NCI-H2227 (cell line): ENCODE measurements around the gene CAPN9.
"Not testable (repeated sequence)": the region's sequence is repeated elsewhere in the genome, so short reads cannot be mapped to it uniquely, and the experiment has no call there.

Experiments used
- DNase-seq: peaks from one replicate; lab custom pipeline; 2025; ENCODE audit not compliant: unreplicated experiment; lab: John Stamatoyannopoulos, UW

CAPN9 gene

GRCh38 chr1:230709619-230710542 lies 37.3 kb upstream of the CAPN9 start:
- no peak for DNase-seq

GRCh38 chr1:230710543-230710904 lies 36.7 kb upstream of the CAPN9 start:
- no peak for DNase-seq

- DNase-seq, result no peak
Measured at GRCh38 chr1:230711245-230711644, 35.9 kb upstream of the CAPN9 start.

GRCh38 chr1:230712470-230712942 lies 34.7 kb upstream of the CAPN9 start:
- DNase-seq, result no peak

GRCh38 chr1:230713138-230713537 lies 34.0 kb upstream of the CAPN9 start:
- no peak for DNase-seq

- DNase-seq, result no peak
Measured at GRCh38 chr1:230713547-230713914, 33.7 kb upstream of the CAPN9 start.

GRCh38 chr1:230713915-230714764 lies 33.0 kb upstream of the CAPN9 start, which contains the start of gene AGT:
Gene AGT, minus strand, starts transcription at chr1:230714122. Its CDS starts 3,299 bp downstream, at chr1:230710823.
- no peak for DNase-seq

GRCh38 chr1:230715510-230715909 lies 31.7 kb upstream of the CAPN9 start:
- no peak for DNase-seq

GRCh38 chr1:230716453-230716852 lies 30.7 kb upstream of the CAPN9 start:
- DNase-seq, result not testable (repeated sequence)

GRCh38 chr1:230717251-230717650 lies 29.9 kb upstream of the CAPN9 start:
- no peak for DNase-seq

- not testable (repeated sequence) for DNase-seq
Measured at GRCh38 chr1:230721849-230722522, 25.2 kb upstream of the CAPN9 start.

GRCh38 chr1:230725256-230726012 lies 21.8 kb upstream of the CAPN9 start:
- no peak for DNase-seq

GRCh38 chr1:230728710-230729392 lies 18.3 kb upstream of the CAPN9 start:
- peak; percentile 16 for DNase-seq

GRCh38 chr1:230730977-230731376 lies 16.2 kb upstream of the CAPN9 start:
- DNase-seq, result no peak

GRCh38 chr1:230735447-230735846 lies 11.7 kb upstream of the CAPN9 start:
- no peak for DNase-seq

- DNase-seq, result no peak
Measured at GRCh38 chr1:230737622-230738262, 9.4 kb upstream of the CAPN9 start.

- no peak for DNase-seq
Measured at GRCh38 chr1:230739564-230740290, 7.5 kb upstream of the CAPN9 start.

- peak; percentile 10 for DNase-seq
Measured at GRCh38 chr1:230743899-230744298, 3.3 kb upstream of the CAPN9 start.

GRCh38 chr1:230744382-230744781 lies 2.8 kb upstream of the CAPN9 start:
- no peak for DNase-seq
